Chondrocyte (in vitro differentiated cells): ENCODE data around the gene PTPN12. TPM values are rescaled to one million over a fixed set of nuclear protein-coding genes. Genes with fewer than 3 reads are reported as not detected.
"Not testable (repeated sequence)": the region's sequence is repeated elsewhere in the genome, so short reads cannot be mapped to it uniquely, and the experiment has no call there.

Experiments
- DNase-seq: peaks from one replicate; pipeline ENCODE4 v3.0.0; 2021; ENCODE audit warnings: mixed read lengths, low spot score
- H3K27ac Mint-ChIP-seq: one replicate; pipeline ENCODE4 v1.8.0; 2021; ENCODE audit warnings: mild to moderate bottlenecking, moderate library complexity, mixed read lengths; ENCODE audit not compliant: unreplicated experiment
- H3K27me3 Mint-ChIP-seq: 2 replicates; pipeline ENCODE4 v1.8.0; 2021; ENCODE audit warnings: low read depth, mixed read lengths
- H3K36me3 Mint-ChIP-seq: 2 replicates; pipeline ENCODE4 v1.8.0; 2021; ENCODE audit warnings: low read depth, mixed read lengths
- H3K4me1 Mint-ChIP-seq: 2 replicates; pipeline ENCODE4 v1.8.0; 2021; ENCODE audit warnings: low read depth, mild to moderate bottlenecking, mixed read lengths
- H3K4me3 Mint-ChIP-seq: one replicate; pipeline ENCODE4 v1.8.0; 2021; ENCODE audit warnings: mild to moderate bottlenecking, moderate library complexity, mixed read lengths; ENCODE audit not compliant: unreplicated experiment
- H3K9me3 Mint-ChIP-seq: 2 replicates; pipeline ENCODE4 v1.8.0; 2021; ENCODE audit warnings: low read depth, mixed read lengths
- total RNA-seq: library from RNA; stranded (reverse); gene quantifications from 3 replicates; pipeline ENCODE4 v1.2.1, GENCODE V29; 2021
- TF ChIP-seq, protein P1 (sequence below): fragments of 200-600 bp; sonication (generic); IDR thresholded peaks from 2 replicates; pipeline ENCODE4 v1.5.0; 2021; ENCODE audit warnings: antibody characterized with exemption, mild to moderate bottlenecking, moderate library complexity

The PTPN12 gene
- total RNA-seq, 1 donor from 2014 or later: 68.2 TPM

DNA sequence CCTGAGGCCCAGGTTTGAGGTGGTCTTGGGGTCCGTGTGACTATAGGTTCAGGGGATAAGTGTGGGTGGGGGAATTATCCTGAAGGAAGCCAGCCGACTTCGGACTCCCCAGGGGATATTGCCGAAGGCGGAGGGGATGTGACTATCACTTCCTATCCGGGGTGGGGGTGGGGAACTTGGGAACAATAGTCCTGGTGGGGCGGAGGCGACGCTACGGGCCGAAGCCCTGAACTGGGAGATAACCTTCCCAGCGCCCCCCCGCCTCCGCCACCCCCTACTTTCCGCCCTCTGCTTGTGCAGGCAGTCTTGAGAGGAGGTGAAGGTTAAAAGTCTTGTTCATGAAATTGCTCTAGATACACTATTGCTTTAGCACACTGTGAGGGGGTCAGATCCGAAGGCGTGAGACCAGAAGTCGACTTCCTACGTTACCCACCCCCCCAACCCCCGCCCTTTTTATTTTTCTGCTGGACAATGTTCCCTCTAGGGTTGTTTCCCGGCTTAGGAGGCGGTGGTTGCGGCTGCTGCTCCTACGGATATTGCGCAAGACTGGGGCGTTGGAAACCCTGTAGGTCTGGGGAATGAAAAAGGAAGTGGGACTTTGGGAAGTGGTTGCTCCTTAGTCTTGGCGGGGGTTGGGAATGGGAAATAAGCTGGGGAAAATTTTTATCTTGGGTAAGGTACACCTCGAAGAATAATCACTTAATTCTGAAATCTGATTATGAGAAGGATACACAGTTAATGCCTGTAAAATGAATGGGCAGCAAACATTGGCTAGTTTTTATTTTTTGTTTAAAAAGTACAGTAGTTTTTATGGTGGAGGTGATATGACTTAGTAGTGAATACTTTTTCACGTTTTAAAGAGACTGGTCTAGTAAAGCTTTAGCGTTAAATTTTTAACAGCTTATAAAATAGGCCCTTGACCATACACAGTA lies 1.5 kb downstream of the PTPN12 start:
- H3K36me3 Mint-ChIP-seq: peaks cover 1% of the 10 kb centered on the region
- peak overlapping the region; percentile 86 for H3K27ac Mint-ChIP-seq
- no peaks in the 10 kb centered on the region for H3K9me3 Mint-ChIP-seq
- H3K27me3 Mint-ChIP-seq: no peaks in the 10 kb centered on the region
- peaks cover 50% of the 10 kb centered on the region for H3K4me1 Mint-ChIP-seq
- TF ChIP-seq, protein P1, sequence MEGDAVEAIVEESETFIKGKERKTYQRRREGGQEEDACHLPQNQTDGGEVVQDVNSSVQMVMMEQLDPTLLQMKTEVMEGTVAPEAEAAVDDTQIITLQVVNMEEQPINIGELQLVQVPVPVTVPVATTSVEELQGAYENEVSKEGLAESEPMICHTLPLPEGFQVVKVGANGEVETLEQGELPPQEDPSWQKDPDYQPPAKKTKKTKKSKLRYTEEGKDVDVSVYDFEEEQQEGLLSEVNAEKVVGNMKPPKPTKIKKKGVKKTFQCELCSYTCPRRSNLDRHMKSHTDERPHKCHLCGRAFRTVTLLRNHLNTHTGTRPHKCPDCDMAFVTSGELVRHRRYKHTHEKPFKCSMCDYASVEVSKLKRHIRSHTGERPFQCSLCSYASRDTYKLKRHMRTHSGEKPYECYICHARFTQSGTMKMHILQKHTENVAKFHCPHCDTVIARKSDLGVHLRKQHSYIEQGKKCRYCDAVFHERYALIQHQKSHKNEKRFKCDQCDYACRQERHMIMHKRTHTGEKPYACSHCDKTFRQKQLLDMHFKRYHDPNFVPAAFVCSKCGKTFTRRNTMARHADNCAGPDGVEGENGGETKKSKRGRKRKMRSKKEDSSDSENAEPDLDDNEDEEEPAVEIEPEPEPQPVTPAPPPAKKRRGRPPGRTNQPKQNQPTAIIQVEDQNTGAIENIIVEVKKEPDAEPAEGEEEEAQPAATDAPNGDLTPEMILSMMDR: no peak
- H3K4me3 Mint-ChIP-seq: peak overlapping the region; percentile 82
- no peak for DNase-seq

DNA sequence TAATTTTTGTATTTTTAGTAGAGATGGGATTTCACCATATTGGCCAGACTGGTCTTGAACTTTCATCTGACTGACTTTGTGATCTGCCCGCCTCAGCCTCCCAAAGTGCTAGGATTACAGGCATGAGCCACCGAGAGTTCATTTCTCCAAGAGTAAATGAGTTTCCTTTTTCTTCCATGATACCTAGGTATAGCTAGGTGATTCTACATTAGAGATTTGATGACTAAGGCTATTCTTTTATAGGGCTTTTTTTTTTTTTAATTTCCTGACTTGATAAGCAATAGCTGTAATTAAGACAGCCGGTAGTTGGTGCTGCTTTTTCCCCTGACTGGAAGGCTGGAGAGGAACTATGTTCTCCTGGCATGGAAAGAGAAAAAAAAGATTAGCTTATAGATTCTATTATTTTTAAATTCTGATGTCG lies 3.3 kb downstream of the PTPN12 start:
- H3K4me3 Mint-ChIP-seq: peak overlapping the region; percentile 78
- peaks cover 1% of the 10 kb centered on the region for H3K36me3 Mint-ChIP-seq
- no peak for DNase-seq
- H3K4me1 Mint-ChIP-seq: peaks cover 65% of the 10 kb centered on the region
- no peaks in the 10 kb centered on the region for H3K27me3 Mint-ChIP-seq
- TF ChIP-seq, protein P1: no peak
- H3K9me3 Mint-ChIP-seq: no peaks in the 10 kb centered on the region
- H3K27ac Mint-ChIP-seq: peak overlapping the region; percentile 88

DNA sequence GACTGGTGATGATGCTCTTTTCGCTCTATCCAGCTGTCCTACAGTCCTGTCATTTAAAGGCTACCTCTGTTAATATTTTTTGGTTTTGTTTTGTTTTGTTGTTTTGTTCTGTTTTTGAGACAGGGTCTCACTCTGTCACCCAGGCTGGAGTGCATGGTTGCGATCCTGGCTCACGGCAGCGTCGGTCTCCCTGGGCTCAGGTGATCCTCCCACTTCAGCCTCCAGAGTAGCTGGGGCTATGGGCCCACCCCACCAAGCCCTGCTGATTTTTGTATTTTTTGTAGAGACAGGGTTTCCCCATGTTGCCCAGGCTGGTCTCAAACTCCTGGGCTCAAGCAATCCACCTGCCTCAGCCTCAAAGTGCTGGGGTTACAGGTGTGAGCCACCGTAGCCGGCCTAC lies 3.9 kb downstream of the PTPN12 start:
- not testable (repeated sequence) for H3K36me3 Mint-ChIP-seq, DNase-seq, H3K9me3 Mint-ChIP-seq, H3K27me3 Mint-ChIP-seq, H3K27ac Mint-ChIP-seq, H3K4me3 Mint-ChIP-seq
- peaks cover 65% of the 10 kb centered on the region for H3K4me1 Mint-ChIP-seq

DNA sequence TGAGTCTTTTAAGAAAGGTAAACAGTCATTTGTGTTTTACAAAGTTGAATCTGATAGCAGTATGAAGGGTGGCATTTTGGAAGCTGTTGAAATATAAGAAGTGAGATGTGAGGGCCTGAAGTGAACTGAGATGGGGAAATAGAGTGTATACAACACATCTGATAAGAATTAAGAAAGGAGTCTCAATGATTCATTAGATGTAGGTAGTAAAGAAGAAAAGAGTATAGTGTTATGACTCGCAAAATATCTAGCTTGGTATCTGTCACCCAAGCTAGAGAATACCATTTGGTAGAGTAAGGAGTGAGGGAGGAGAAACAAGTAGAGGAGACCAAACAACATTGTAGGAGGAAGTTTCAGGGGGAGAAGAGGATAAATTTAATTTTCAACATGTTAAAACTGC lies 5.3 kb downstream of the PTPN12 start:
- TF ChIP-seq, protein P1: no peak
- H3K27ac Mint-ChIP-seq: no peak overlapping the region
- peaks cover 1% of the 10 kb centered on the region for H3K36me3 Mint-ChIP-seq
- H3K27me3 Mint-ChIP-seq: no peaks in the 10 kb centered on the region
- peaks cover 64% of the 10 kb centered on the region for H3K4me1 Mint-ChIP-seq
- H3K9me3 Mint-ChIP-seq: no peaks in the 10 kb centered on the region
- DNase-seq: no peak
- H3K4me3 Mint-ChIP-seq: no peak overlapping the region

DNA sequence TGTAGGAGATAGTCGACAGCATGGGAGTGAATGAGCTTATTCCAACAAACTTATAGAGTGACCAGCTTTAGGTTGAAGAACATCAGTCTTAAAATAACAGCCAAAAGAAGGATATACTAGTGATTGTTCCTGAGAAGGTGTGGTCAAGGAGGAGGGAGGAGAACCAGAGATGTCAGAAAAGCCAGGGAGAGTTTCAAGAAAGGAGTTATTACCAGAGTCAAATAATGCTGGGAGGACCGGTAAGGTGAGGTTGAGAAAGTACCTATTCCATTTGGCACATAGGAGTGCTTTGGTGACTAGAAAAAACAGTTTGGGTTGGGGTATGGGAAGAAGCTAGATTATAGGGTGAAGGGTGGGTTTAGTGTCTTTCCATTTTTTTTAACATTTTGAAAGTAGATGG lies 5.8 kb downstream of the PTPN12 start:
- Mint-ChIP-seq H3K27ac (peak overlapping the region; percentile 18), H3K36me3 (peaks cover 1% of the 10 kb centered on the region), H3K4me1 (peaks cover 65% of the 10 kb centered on the region), H3K27me3 (no peaks in the 10 kb centered on the region), H3K4me3 (no peak overlapping the region), H3K9me3 (no peaks in the 10 kb centered on the region)
- TF ChIP-seq, protein P1: no peak
- DNase-seq: no peak
